MCF 10A (cell line): ENCODE results near the gene ADISSP. TPM values are rescaled to one million over a fixed set of nuclear protein-coding genes. Genes with fewer than 3 reads are reported as not detected.

Experiments
- BruUV-seq: library from RNA; stranded (reverse); fragments of 400-500 nt; replicated peaks from 2 replicates; lab custom pipeline; 2021; lab: Mats Ljungman, UMichigan
- CTCF ChIA-PET: fragments of 300-600 bp; sonication (Branson Sonifier 250); formaldehyde crosslinking; extraction: SDS; loops from one replicate; lab custom pipeline; 2021; ENCODE audit warnings: antibody characterized with exemption, inconsistent platforms; lab: Yijun Ruan, JAX
- POLR2A ChIA-PET: fragments of 300-600, 350-650 bp; sonication (Branson Sonifier 250); formaldehyde crosslinking; extraction: SDS; loops from one replicate; lab custom pipeline; 2020; ENCODE audit warnings: antibody characterized with exemption, inconsistent platforms; lab: Yijun Ruan, JAX
- DNase-seq: peaks from one replicate; pipeline ENCODE4 v3.0.0-alpha.2; 2018; ENCODE audit not compliant: unreplicated experiment
- H3K27ac Mint-ChIP-seq: one replicate; pipeline ENCODE4 v1.8.0; 2022; ENCODE audit warnings: mild to moderate bottlenecking, low read depth, mixed read lengths; ENCODE audit not compliant: unreplicated experiment
- H3K27me3 Mint-ChIP-seq: one replicate; pipeline ENCODE4 v1.8.0; 2022; ENCODE audit warnings: mixed read lengths; ENCODE audit not compliant: insufficient read depth, unreplicated experiment
- H3K36me3 Mint-ChIP-seq: one replicate; pipeline ENCODE4 v1.8.0; 2022; ENCODE audit warnings: mild to moderate bottlenecking, moderate library complexity, mixed read lengths; ENCODE audit not compliant: insufficient read depth, unreplicated experiment
- H3K4me1 Mint-ChIP-seq: one replicate; pipeline ENCODE4 v1.8.0; 2022; ENCODE audit warnings: mixed read lengths; ENCODE audit not compliant: insufficient read depth, unreplicated experiment
- H3K4me3 Mint-ChIP-seq: one replicate; pipeline ENCODE4 v1.8.0; 2022; ENCODE audit warnings: mild to moderate bottlenecking, moderate library complexity, mixed read lengths; ENCODE audit not compliant: unreplicated experiment
- H3K9me3 Mint-ChIP-seq: one replicate; pipeline ENCODE4 v1.8.0; 2022; ENCODE audit warnings: mixed read lengths; ENCODE audit not compliant: unreplicated experiment
- intact Hi-C: fragments of 100-400 bp; cut with micrococcal nuclease; formaldehyde crosslinking; loops from 2 replicates; pipeline ENCODE4 v1.14.1; 2022
- total RNA-seq: library from RNA; stranded (reverse); gene quantifications from 2 replicates; pipeline ENCODE4 v1.2.3, GENCODE V29; 2022
- TF ChIP-seq, protein P1 (sequence below): fragments of 200-600 bp; IDR thresholded peaks from one replicate; pipeline ENCODE4 v1.8.0; 2022; ENCODE audit warnings: antibody characterized with exemption, mild to moderate bottlenecking; ENCODE audit not compliant: unreplicated experiment

The ADISSP gene
- total RNA-seq, 1 experiment from 2014 or later, result 58.8 TPM

DNA sequence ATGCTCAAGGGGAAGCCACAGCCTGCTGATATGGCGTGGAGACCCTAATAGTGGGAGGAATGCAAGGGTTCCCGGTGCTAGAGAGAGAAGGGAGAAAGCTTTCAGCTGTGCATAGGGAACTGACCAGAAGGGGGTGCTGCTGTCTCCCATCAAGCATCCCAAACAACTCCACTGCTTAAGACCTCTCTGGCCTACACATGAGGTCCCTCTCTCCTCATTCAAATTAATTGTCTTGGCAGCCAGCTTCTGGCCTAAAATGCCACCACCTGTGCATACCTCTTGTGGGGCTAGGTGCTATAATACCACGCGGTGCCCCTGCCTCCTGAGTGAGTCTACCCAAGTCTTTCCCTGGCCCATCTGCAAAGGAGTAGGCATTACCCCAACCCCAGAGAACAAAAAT, 14.5 kb downstream of the ADISSP start:
- TF ChIP-seq, protein P1, sequence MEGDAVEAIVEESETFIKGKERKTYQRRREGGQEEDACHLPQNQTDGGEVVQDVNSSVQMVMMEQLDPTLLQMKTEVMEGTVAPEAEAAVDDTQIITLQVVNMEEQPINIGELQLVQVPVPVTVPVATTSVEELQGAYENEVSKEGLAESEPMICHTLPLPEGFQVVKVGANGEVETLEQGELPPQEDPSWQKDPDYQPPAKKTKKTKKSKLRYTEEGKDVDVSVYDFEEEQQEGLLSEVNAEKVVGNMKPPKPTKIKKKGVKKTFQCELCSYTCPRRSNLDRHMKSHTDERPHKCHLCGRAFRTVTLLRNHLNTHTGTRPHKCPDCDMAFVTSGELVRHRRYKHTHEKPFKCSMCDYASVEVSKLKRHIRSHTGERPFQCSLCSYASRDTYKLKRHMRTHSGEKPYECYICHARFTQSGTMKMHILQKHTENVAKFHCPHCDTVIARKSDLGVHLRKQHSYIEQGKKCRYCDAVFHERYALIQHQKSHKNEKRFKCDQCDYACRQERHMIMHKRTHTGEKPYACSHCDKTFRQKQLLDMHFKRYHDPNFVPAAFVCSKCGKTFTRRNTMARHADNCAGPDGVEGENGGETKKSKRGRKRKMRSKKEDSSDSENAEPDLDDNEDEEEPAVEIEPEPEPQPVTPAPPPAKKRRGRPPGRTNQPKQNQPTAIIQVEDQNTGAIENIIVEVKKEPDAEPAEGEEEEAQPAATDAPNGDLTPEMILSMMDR, result peak; percentile 78
- peak; percentile 72 for DNase-seq
- Mint-ChIP-seq H3K27me3 (no peaks in the 10 kb centered on the region), H3K27ac (no peak overlapping the region), H3K36me3 (peaks cover 15% of the 10 kb centered on the region), H3K4me1 (no peaks in the 10 kb centered on the region), H3K4me3 (no peak overlapping the region), H3K9me3 (no peaks in the 10 kb centered on the region)
- CTCF ChIA-PET, result interaction anchor here (0.5 to 5.7 kb wide), 19 partner anchors 9 to 490 kb away, joined by 3 to 65 read pairs (median 3); partner anchors contain the start of genes ADISSP, CENPB and HSPA12B
- BruUV-seq, result no TSS peak
- intact Hi-C loops, result loop anchor here (1.0 kb wide), 1 partner anchor 67 kb away; the partner anchor contains the start of gene AP5S1
- POLR2A ChIA-PET, result interaction anchor here (1.0 to 1.8 kb wide), 4 partner anchors 9 to 33 kb away, joined by 3 to 9 read pairs (median 6); partner anchors contain the start of genes ADISSP and CENPB

- H3K4me1 Mint-ChIP-seq, result no peaks in the 10 kb centered on the region
- H3K4me3 Mint-ChIP-seq, result no peak overlapping the region
- CTCF ChIA-PET, result interaction anchor here (0.5 to 5.7 kb wide), 16 partner anchors 8 to 273 kb away, joined by 3 to 65 read pairs (median 3); partner anchors contain the start of genes ADISSP, CENPB and HSPA12B
- H3K9me3 Mint-ChIP-seq, result no peaks in the 10 kb centered on the region
- POLR2A ChIA-PET, result interaction anchor here (1.0 to 1.8 kb wide), 4 partner anchors 9 to 33 kb away, joined by 3 to 9 read pairs (median 6); partner anchors contain the start of genes ADISSP and CENPB
- intact Hi-C loops, result no loop called here
- BruUV-seq, result no TSS peak
- H3K27me3 Mint-ChIP-seq, result no peaks in the 10 kb centered on the region
- no peak overlapping the region for H3K27ac Mint-ChIP-seq
- TF ChIP-seq, protein P1, result no peak
- DNase-seq, result no peak
- peaks cover 8% of the 10 kb centered on the region for H3K36me3 Mint-ChIP-seq
These were observed 15.2 kb downstream of the ADISSP start for GRCh38 chr20:3752386-3752759.

GRCh38 chr20:3751675-3752385, 15.7 kb downstream of the ADISSP start:
- H3K36me3 Mint-ChIP-seq, result peaks cover 7% of the 10 kb centered on the region
- H3K27ac Mint-ChIP-seq, result no peak overlapping the region
- H3K4me1 Mint-ChIP-seq, result no peaks in the 10 kb centered on the region
- DNase-seq, result no peak
- no peak overlapping the region for H3K4me3 Mint-ChIP-seq
- H3K9me3 Mint-ChIP-seq, result no peaks in the 10 kb centered on the region
- no peaks in the 10 kb centered on the region for H3K27me3 Mint-ChIP-seq
- ChIA-PET POLR2A (interaction anchor here (1.0 to 1.1 kb wide), 2 partner anchors 14 to 17 kb away, joined by 3 read pairs; no protein-coding TSS in a partner anchor), CTCF (interaction anchor here (0.6 to 5.7 kb wide), 16 partner anchors 9 to 115 kb away, joined by 3 to 65 read pairs (median 6); partner anchors contain the start of genes ADISSP and SPEF1)
- BruUV-seq, result no TSS peak
- TF ChIP-seq, protein P1, result no peak
- intact Hi-C loops, result no loop called here

DNA sequence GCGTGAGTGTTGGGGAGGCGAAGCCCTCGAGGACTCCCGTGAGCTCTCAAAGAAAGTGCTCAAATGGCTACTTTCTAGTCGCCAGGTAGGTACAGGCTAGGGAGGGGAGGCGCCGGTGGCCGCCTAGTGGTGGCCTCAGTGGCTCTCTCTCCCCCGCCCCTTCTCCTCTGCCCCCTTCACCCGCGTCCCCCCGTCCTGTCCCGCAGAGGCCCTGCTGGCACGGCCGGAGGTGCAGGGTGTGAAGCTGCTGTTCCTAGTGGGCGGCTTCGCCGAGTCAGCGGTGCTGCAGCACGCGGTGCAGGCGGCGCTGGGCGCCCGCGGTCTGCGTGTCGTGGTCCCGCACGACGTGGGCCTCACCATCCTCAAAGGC, 16.3 kb downstream of the ADISSP start:
- no peaks in the 10 kb centered on the region for H3K27me3 Mint-ChIP-seq
- no peaks in the 10 kb centered on the region for H3K4me1 Mint-ChIP-seq
- ChIA-PET CTCF (interaction anchor here (0.6 to 1.7 kb wide), 16 partner anchors 9 to 1159 kb away, joined by 3 to 18 read pairs (median 4); partner anchors contain the start of genes ADISSP and SPEF1), POLR2A (interaction anchor here (1.0 kb wide), 1 partner anchor 17 kb away, joined by 3 read pairs; no protein-coding TSS in a partner anchor)
- H3K27ac Mint-ChIP-seq, result no peak overlapping the region
- intact Hi-C loops, result no loop called here
- no peak overlapping the region for H3K4me3 Mint-ChIP-seq
- DNase-seq, result no peak
- H3K9me3 Mint-ChIP-seq, result no peaks in the 10 kb centered on the region
- TF ChIP-seq, protein P1, result no peak
- no TSS peak for BruUV-seq
- H3K36me3 Mint-ChIP-seq, result peaks cover 7% of the 10 kb centered on the region
